GM12878 (cell line): ENCODE results near the gene NDOR1. TPM values are rescaled to one million over a fixed set of nuclear protein-coding genes. Genes with fewer than 3 reads are reported as not detected.

Experiments
- ATAC-seq: fragments of 200-7000 bp; cut with Tn5 transposase; 3 replicates; pipeline ENCODE4 v1.9.1; 2020; ENCODE audit warnings: mild to moderate bottlenecking, moderate library complexity
- BruUV-seq: library from RNA; stranded (reverse); fragments of 400-500 nt; replicated peaks from 2 replicates; lab custom pipeline; 2021; lab: Mats Ljungman, UMichigan
- CTCF ChIA-PET: fragments of 300-600 bp; sonication (Branson Sonifier 250); formaldehyde crosslinking; extraction: SDS; loops from one replicate; lab custom pipeline; 2021; ENCODE audit warnings: inconsistent platforms; lab: Yijun Ruan, JAX
- POLR2A ChIA-PET: fragments of 350-600 bp; formaldehyde crosslinking; extraction: SDS; loops from one replicate; lab custom pipeline; 2021; ENCODE audit warnings: inconsistent platforms; lab: Charles Lee
- RAD21 ChIA-PET: fragments of 300-600 bp; sonication (Branson Sonifier 250); formaldehyde crosslinking; loops from one replicate; lab custom pipeline; 2023; ENCODE audit warnings: antibody characterized with exemption; ENCODE audit not compliant: unreplicated experiment; lab: Charles Lee
- SMC1A ChIA-PET: fragments of 300-600 bp; sonication (Branson Sonifier 250); formaldehyde crosslinking; loops from one replicate; lab custom pipeline; 2023; ENCODE audit not compliant: unreplicated experiment, uncharacterized antibody; lab: Charles Lee
- DNase-seq: peaks from one replicate; pipeline ENCODE4 v3.0.0-alpha.2; 2011; ENCODE audit warnings: low read depth, low spot score
- FAIRE-seq: peaks from 3 replicates; lab custom pipeline; 2011; peaks lifted over from hg19 to GRCh38; lab: Jason Lieb, UNC
- H2AFZ ChIP-seq: 2 replicates; pipeline ENCODE4 v1.6.0; 2011; ENCODE audit warnings: low read depth, low read length, control low read depth; ENCODE audit not compliant: control insufficient read depth
- H3K27ac ChIP-seq: 2 replicates; pipeline ENCODE4 v1.5.1; 2011; ENCODE audit warnings: control low read depth; ENCODE audit not compliant: control insufficient read depth, insufficient read depth
- H3K27me3 ChIP-seq, 2 experiments: replicated peaks in 1 of 2; 2 replicates each; pipeline versions ENCODE4 v1.6.0 to v1.6.1; 2011; ENCODE audit warnings: low read length in 1 of 2; ENCODE audit not compliant: control insufficient read depth in 2 of 2, insufficient read depth in 2 of 2
- H3K36me3 ChIP-seq, 2 experiments: 2 replicates each; pipeline ENCODE4 v1.5.1; 2011; ENCODE audit warnings: low read length in 1 of 2; ENCODE audit not compliant: control insufficient read depth in 2 of 2, insufficient read depth in 2 of 2
- H3K4me1 ChIP-seq: 2 replicates; pipeline ENCODE4 v1.6.1; 2011; ENCODE audit warnings: mild to moderate bottlenecking, low read length, moderate library complexity, mixed read lengths; ENCODE audit not compliant: control insufficient read depth, insufficient read depth
- H3K4me2 ChIP-seq: 2 replicates; pipeline ENCODE4 v1.6.0; 2011; ENCODE audit warnings: control low read depth; ENCODE audit not compliant: control insufficient read depth, insufficient read depth
- H3K4me3 ChIP-seq: fragments of 200-600 bp; sonication (generic); 2 replicates; pipeline ENCODE4 v1.5.1; 2016
- H3K79me2 ChIP-seq: 2 replicates; pipeline ENCODE4 v1.6.0; 2011; ENCODE audit warnings: low read length; ENCODE audit not compliant: control insufficient read depth, insufficient read depth
- H3K9ac ChIP-seq: 2 replicates; pipeline ENCODE4 v1.8.0; 2011; ENCODE audit warnings: low read length, control low read depth, mixed read lengths; ENCODE audit not compliant: control insufficient read depth, insufficient read depth
- H3K9me3 ChIP-seq: replicated peaks from 3 replicates; pipeline ENCODE4 v1.5.1; 2011; ENCODE audit warnings: mild to moderate bottlenecking, low read length; ENCODE audit not compliant: control insufficient read depth, insufficient read depth
- H4K20me1 ChIP-seq: 2 replicates; pipeline ENCODE4 v1.6.0; 2011; ENCODE audit not compliant: control insufficient read depth, insufficient read depth
- CTCF ChIP-seq, 3 experiments: IDR thresholded peaks in 2 of 3; conservative IDR thresholded peaks in 1 of 3; 2 replicates each; pipeline ENCODE4 v1.5.1; 2011; ENCODE audit warnings: low read depth in 3 of 3, low read length in 3 of 3, mild to moderate bottlenecking in 3 of 3, control low read depth in 2 of 3, moderate library complexity in 2 of 3, inconsistent platforms in 1 of 3, mixed read lengths in 1 of 3; ENCODE audit not compliant: control insufficient read depth in 2 of 3, insufficient read depth in 1 of 3; ENCODE audit errors: extremely low read depth in 1 of 3
- E2F4 ChIP-seq: IDR thresholded peaks from 2 replicates; pipeline ENCODE4 v1.6.1; 2012; ENCODE audit warnings: low read depth, low read length, improper control_type of control experiment
- E2F8 ChIP-seq: fragments of 450-650 bp; IDR thresholded peaks from 2 replicates; pipeline ENCODE4 v1.6.1; 2018; ENCODE audit warnings: mild to moderate bottlenecking, low read depth, moderate library complexity; ENCODE audit not compliant: partially characterized antibody
- IRF3 ChIP-seq: fragments of 450-650 bp; IDR thresholded peaks from 2 replicates; pipeline ENCODE4 v1.6.1; 2014; ENCODE audit warnings: mild to moderate bottlenecking
- LARP7 ChIP-seq: fragments of 450-650 bp; IDR thresholded peaks from 2 replicates; pipeline ENCODE4 v1.6.1; 2017; ENCODE audit warnings: mild to moderate bottlenecking
- NKRF ChIP-seq: fragments of 450-650 bp; conservative IDR thresholded peaks from 2 replicates; pipeline ENCODE4 v1.6.1; 2017; ENCODE audit warnings: mild to moderate bottlenecking, moderate library complexity
- PKNOX1 ChIP-seq: fragments of 450-650 bp; IDR thresholded peaks from 2 replicates; pipeline ENCODE4 v1.6.1; 2016; ENCODE audit warnings: mild to moderate bottlenecking
- RELB ChIP-seq: fragments of 450-650 bp; IDR thresholded peaks from 2 replicates; pipeline ENCODE4 v1.6.1; 2017; ENCODE audit warnings: low read depth, mild to moderate bottlenecking, moderate library complexity
- TAF1 ChIP-seq: IDR thresholded peaks from 2 replicates; pipeline ENCODE4 v1.6.1; 2011; ENCODE audit warnings: mild to moderate bottlenecking, low read depth, low read length, borderline replicate concordance
- WGBS: methylation state at CpG from one replicate; pipeline ENCODE4 v1.1.6; 2016; ENCODE audit warnings: low lambda C conversion rate; ENCODE audit not compliant: insufficient replicate concordance, insufficient coverage; ENCODE audit errors: missing lambda C conversion rate; 5-methylcytosine and 5-hydroxymethylcytosine counted together
- in situ Hi-C: fragments of 300-500 bp; cut with MboI; formaldehyde crosslinking; loops from 9 replicates; pipeline ENCODE4 v1.14.3; 2018; ENCODE audit warnings: mixed read lengths
- intact Hi-C: fragments of 100-400 bp; cut with micrococcal nuclease; formaldehyde crosslinking; loops from one replicate; pipeline ENCODE4 v1.14.2; 2022; ENCODE audit not compliant: unreplicated experiment
- polyA plus RNA-seq, 11 experiments: library from polyadenylated mRNA; depleted of rRNA in 4 of 11; unstranded in 6 of 11; stranded (reverse) in 5 of 11; fragments of >200 nt; fragmentation: Nextera tagmentation in 4 of 11; fragmentation: Illumina TruSeq in 1 of 11; extraction: Ambion mirVana in 4 of 11; extraction: Trizol in 1 of 11; gene quantifications; 1 replicate in 1 of 11; 2 replicates in 10 of 11; pipeline versions ENCODE4 v1.2.1 to v1.2.3, GENCODE V29; 2011 to 2016; ENCODE audit warnings: inconsistent platforms in 2 of 11, missing spikeins in 2 of 11, low read depth in 1 of 11
- total RNA-seq, 4 experiments: library from RNA; depleted of rRNA in 3 of 4; stranded (reverse); fragments of >200 nt in 3 of 4; fragmentation: Illumina TruSeq in 1 of 4; extraction: Trizol in 1 of 4; gene quantifications; 2 replicates each; pipeline versions ENCODE4 v1.2.1 to v1.2.3, GENCODE V29; 2013 to 2021

The NDOR1 gene
- total and polyA plus RNA-seq, 10 of the 15 experiments (the other 5 are each of a cell fraction or from before 2014, with no cell fraction given), result 0.04 to 32.9 (median 11.1) TPM

- FAIRE-seq, result no peak
- no peaks in the 10 kb centered on the region for H3K27me3 ChIP-seq
- no peaks in the 10 kb centered on the region for H3K36me3 ChIP-seq
- H4K20me1 ChIP-seq, result no peaks in the 10 kb centered on the region
- no peak overlapping the region for H2AFZ ChIP-seq
- H3K9ac ChIP-seq, result no peak overlapping the region; the same call in 1 of the 2 replicates
- RAD21 ChIA-PET, result no interaction called here
- H3K79me2 ChIP-seq, result peaks cover 16% of the 10 kb centered on the region
- in situ Hi-C loops, result no loop called here
- DNase-seq, result no peak
- no peaks in the 10 kb centered on the region for H3K9me3 ChIP-seq
- no peak for ATAC-seq
- CTCF ChIA-PET, result no interaction called here
- H3K4me1 ChIP-seq, result peaks cover 30% of the 10 kb centered on the region
- POLR2A ChIA-PET, result interaction anchor here (2.0 to 2.5 kb wide), 2 partner anchors 11 to 49 kb away, joined by 6 to 9 read pairs; partner anchors contain the start of gene SSNA1
- SMC1A ChIA-PET, result interaction anchor here (0.9 to 1.9 kb wide), 3 partner anchors 11 to 50 kb away, joined by 4 to 9 read pairs (median 5); partner anchors contain the start of genes ANAPC2 and SSNA1
- BruUV-seq, result no TSS peak
- H3K4me3 ChIP-seq, result peak overlapping the region; percentile 50; the same call in 1 of the 2 replicates
- intact Hi-C loops, result loop anchor here (2.0 kb wide), 2 partner anchors 23 to 77 kb away; partner anchors contain the start of gene RNF208
- no peak overlapping the region for H3K27ac ChIP-seq
- WGBS, result 79% methylated on average over 28 of the region's 51 CpGs
- H3K4me2 ChIP-seq, result peak overlapping the region; percentile 54
- no peak for TF ChIP-seq E2F4
- TF ChIP-seq E2F8, result no peak
- TF ChIP-seq LARP7, result no peak
- no peak for TF ChIP-seq PKNOX1
- TF ChIP-seq NKRF, result no peak
- no peak for TF ChIP-seq IRF3
- TF ChIP-seq TAF1, result no peak
- TF ChIP-seq CTCF (IDR thresholded peaks at IDR 0.05 in 2 of 3, conservative IDR thresholded peaks at IDR 0.05 in 1 of 3; ENCODE audit: control insufficient read depth in 2 of 3, extremely low read depth in 1 of 3, insufficient read depth in 1 of 3, low read depth in 3 of 3, low read length in 3 of 3), result no peak
- TF ChIP-seq RELB, result no peak
Observed at GRCh38 chr9:137199411-137200121, 5.9 kb upstream of the NDOR1 start.
